ENCODE data around the gene SIGLEC5.
"Not testable (repeated sequence)": the region's sequence is repeated elsewhere in the genome, so short reads cannot be mapped to it uniquely, and the experiment has no call there.

Gene SIGLEC5, protein sequence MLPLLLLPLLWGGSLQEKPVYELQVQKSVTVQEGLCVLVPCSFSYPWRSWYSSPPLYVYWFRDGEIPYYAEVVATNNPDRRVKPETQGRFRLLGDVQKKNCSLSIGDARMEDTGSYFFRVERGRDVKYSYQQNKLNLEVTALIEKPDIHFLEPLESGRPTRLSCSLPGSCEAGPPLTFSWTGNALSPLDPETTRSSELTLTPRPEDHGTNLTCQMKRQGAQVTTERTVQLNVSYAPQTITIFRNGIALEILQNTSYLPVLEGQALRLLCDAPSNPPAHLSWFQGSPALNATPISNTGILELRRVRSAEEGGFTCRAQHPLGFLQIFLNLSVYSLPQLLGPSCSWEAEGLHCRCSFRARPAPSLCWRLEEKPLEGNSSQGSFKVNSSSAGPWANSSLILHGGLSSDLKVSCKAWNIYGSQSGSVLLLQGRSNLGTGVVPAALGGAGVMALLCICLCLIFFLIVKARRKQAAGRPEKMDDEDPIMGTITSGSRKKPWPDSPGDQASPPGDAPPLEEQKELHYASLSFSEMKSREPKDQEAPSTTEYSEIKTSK

DNA sequence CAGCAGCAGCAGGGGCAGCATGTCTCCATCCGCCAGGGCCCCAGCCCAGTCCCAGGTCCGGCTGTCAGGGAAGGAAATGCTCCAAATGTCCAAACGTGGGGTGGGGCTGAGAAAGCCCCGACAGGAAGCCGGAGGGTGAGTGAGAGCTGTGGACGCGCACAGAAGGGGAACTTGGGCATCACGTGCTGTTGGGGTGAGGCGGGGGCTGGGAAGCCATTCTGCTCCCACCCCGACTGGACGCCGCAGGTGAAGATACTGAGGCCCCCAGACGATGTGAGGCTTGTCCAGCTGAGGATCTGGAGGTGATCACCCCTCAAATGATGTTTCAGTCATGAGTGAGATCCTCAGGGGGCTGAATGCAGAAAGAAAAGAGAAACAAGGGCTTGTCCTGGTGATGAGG lies at the start of gene SIGLEC5:
TSS of gene SIGLEC5 (minus strand) at position 87 of the 400 bp plus-strand sequence. CDS start at position 21, 66 bp downstream.
- DNase-seq (ENCODE audit: low read depth) = not testable (repeated sequence)

DNA sequence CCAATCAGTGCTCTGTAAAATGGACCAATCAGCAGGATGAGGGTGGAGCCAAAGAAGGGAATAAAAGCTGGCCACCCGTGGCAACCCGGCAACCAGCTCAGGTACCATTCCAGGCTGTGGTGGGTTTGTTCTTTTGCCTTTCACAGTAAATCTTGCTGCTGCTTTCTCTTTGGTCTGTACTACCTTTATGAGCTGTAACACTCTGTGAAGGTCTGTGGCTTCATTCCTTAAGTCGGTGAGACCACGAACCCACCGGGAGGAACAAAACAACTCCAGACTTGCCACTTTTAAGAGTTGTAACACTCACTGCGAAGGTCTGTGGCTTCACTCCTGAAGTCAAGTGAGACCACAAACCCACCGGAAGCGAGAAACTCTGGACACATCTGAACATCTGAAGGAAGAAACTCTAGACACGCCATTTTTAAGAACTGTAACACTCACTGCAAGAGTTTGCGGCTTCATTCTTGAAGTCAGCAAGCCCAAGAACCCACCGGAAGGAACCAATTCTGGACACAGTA lies 46.4 kb upstream of the SIGLEC5 start:
- no peak for DNase-seq (ENCODE audit: low read depth)

DNA sequence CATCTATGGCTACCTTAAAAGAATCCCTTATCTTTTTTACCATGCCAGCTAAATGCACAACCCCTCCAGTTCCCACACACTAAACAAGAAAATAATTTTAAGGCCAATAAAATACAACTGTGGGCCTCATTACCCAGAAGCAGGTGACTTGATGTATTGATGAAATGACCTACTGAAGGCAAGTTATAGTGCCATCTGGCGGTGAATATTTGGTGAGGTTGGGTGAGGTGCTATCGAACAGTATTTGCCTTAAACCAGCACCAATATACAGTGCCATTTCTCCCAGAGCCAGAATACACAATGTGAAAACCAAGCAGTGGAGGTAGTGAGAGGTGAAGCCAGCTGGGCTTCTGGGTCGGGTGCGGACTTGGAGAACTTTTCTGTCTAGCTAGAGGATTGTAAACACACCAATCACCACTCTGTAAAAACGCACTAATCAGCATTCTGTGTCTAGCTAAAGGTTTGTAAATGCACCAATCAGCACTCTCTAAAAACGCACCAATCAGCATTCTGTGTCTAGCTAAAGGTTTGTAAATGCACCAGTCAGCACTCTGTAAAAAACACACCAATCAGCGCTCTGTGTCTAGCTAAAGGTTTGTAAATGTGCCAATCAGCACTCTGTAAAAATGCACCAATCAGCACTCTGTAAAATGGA lies 45.8 kb upstream of the SIGLEC5 start:
- peak; percentile 58 for DNase-seq (ENCODE audit: low read depth)

GRCh38 chr19:51668216-51668615 lies 38.0 kb upstream of the SIGLEC5 start:
- no peak for DNase-seq (ENCODE audit: low read depth)

GRCh38 chr19:51664997-51665396 lies 34.8 kb upstream of the SIGLEC5 start:
- DNase-seq (ENCODE audit: low read depth) = peak; percentile 26

- no peak for DNase-seq (ENCODE audit: low read depth)
Measured at GRCh38 chr19:51664131-51664530, 33.9 kb upstream of the SIGLEC5 start.

- DNase-seq (ENCODE audit: low read depth) = no peak
Measured at GRCh38 chr19:51663650-51664049, 33.4 kb upstream of the SIGLEC5 start.

GRCh38 chr19:51660975-51661600 lies 30.9 kb upstream of the SIGLEC5 start:
- DNase-seq (ENCODE audit: low read depth) = peak; percentile 80

DNA sequence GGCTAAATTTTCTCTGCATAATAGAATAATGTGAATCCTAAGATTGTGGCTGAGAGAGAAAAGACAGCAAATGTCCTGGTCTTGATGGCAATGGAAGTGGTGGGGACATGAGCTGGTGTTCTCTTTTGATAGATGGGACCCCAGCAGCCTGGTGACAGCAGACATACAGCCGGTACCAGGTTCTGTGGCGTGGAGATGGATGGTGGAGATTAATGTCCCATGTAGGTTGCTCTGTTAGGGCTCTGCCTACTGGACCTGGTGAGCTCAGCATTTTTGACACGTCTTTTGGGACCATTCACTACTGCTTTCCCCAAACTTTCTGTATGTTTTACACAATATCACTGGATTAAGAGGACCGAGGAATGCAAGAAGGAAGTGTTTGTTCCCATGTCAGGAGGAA lies 24.6 kb upstream of the SIGLEC5 start:
- no peak for DNase-seq (ENCODE audit: low read depth)

- no peak for DNase-seq (ENCODE audit: low read depth)
Measured at GRCh38 chr19:51653162-51653561, 23.0 kb upstream of the SIGLEC5 start.

DNA sequence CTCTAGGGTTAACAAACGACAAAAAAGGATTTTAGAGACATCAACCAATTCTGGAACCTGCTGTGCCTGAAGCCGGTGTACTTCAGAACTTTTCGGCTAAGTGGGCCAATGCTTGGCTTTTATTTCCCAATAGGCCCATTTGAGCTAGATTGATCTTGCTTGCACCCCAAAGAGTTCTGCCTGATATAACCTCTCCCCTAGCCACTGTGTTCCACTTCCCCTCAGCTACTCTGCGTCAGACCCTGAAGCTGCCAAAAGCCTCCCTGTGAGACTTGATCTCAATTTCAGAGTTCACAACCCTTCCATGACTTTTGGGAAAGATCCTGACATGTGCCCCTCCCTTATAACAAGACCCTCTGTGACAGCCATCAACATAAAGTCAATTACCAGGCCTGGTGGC lies 22.1 kb upstream of the SIGLEC5 start:
- DNase-seq (ENCODE audit: low read depth) = no peak

DNA sequence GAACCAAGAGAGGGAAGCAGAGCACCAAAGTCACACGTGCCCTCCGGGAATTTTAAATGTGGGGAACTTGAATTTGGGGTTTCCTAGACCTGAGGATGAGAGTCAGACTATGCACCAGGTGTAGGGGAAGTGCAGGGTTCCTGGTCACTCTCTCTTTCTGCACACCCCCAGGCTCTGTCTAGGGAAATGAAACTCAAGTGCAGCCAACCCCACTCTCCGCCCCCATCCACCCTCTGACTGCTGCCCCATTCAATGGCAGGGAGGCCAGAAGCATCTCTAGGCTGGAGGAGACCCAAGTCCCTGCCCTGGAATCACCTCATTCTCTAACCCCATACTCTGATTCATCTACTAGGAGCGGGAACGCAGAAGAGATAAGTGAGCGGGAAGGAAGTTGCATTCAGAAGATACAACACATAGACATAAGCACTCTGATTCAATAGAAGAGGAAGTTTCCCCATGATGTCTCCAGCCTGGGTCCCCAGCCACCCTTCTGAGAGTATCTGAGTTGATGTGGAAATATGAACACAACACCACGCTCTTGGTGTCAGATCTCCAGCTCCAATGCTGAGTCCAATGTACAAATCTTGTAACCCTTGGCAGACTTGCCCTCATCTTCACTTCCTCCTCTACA lies 21.1 kb upstream of the SIGLEC5 start:
- no peak for DNase-seq (ENCODE audit: low read depth)

DNA sequence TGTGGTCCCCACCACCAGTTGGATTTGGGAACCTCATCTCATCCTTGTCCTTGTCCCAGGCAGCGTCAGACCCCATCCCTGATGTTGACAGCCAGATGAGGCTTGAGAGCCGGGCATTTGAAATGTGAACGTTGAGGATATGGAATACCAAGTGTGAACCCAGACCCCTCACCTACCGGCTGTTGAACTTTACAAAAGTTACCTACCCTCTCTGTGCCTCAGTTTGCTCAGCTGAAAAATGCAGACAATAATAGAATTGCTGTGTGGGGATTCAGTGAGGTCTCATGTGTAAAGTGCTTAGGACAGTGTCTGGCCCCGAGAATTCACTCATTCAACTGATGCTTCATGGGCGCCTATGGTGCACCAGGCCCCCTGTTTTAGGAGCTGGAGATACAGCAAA lies 17.1 kb upstream of the SIGLEC5 start:
- no peak for DNase-seq (ENCODE audit: low read depth)

DNA sequence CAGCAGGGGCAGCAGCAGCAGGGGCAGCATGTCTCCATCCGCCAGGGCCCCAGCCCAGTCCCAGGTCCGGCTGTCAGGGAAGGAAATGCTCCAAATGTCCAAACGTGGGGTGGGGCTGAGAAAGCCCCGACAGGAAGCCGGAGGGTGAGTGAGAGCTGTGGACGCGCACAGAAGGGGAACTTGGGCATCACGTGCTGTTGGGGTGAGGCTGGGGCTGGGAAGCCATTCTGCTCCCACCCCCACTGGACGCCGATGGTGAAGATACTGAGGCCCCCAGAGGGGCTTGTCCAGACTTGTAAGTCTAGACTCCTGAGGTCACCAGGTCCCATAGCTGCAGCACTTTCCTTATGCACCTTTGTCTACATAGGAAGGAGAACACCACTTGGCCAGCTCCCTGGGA lies 16.5 kb upstream of the SIGLEC5 start, which contains the start of gene SIGLEC14:
TSS of gene SIGLEC14 (minus strand) at position 96 of the 400 bp plus-strand sequence. CDS start at position 30, 66 bp downstream.
- not testable (repeated sequence) for DNase-seq (ENCODE audit: low read depth)

DNA sequence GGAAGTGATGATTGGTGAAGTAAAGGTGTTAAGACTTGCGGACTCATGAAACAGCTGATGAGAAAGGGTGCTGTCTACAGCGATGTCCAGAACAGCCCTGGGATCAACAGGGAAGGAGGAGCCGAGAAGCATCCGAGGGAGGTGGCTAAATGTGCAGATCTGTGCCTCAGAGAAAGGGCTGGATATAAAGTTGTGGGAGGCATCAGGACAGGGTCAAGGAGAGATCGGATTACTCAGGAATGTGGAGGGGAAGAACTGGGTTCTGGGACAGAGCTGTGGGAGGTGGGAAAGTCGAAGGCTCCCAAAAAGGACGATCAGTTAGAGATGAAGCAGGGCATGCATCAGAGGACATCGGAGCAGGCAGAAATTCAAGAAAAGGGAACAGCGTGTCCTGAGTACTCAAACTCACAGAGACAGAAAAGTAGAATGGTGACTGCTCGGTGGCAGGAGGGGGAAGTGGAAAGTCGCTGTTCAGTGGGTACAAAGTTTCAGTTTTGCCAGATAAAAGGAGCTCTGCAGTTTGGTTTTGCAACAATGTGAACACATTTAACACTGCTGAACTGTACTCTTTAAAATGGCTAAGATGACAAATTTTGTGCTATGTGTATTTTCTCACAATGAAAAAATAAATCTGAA lies 14.6 kb upstream of the SIGLEC5 start:
- no peak for DNase-seq (ENCODE audit: low read depth)

DNA sequence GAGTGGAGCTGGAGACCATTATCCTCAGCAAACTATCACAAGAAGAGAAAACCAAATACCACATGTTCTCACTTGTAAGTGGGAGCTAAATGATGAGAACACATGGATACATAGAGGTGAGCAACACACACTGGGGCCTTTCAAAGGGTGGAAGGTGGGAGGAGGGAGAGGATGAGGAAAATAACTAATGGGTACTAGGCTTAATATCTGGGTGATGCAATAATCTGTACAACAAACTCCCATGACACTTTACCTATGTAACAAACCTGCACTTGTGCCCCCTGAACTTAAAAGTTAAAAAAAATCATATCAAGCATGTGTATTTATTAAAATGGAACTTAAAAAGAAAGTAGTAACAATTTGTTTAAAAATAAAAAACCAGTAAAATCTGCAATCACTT lies 11.4 kb upstream of the SIGLEC5 start:
- no peak for DNase-seq (ENCODE audit: low read depth)

DNA sequence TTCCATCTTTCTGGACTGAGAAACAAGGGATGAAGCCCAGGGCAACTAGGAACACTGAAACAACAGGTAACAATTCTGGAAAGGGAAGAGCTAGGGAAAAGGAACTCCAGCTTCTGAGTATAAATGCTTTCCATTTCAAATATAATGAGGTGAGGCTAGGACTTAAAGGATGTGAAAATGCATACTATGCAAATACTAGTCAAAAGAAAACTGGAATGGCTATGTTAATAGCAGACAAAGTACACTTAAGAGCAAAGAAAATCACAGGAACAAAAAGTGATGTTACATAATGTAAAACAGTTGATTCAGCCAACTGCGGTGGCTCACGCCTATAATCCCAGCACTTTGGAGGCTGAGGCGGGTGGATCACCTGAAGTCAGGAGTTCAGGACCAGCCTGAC lies 10.2 kb upstream of the SIGLEC5 start:
- no peak for DNase-seq (ENCODE audit: low read depth)

DNA sequence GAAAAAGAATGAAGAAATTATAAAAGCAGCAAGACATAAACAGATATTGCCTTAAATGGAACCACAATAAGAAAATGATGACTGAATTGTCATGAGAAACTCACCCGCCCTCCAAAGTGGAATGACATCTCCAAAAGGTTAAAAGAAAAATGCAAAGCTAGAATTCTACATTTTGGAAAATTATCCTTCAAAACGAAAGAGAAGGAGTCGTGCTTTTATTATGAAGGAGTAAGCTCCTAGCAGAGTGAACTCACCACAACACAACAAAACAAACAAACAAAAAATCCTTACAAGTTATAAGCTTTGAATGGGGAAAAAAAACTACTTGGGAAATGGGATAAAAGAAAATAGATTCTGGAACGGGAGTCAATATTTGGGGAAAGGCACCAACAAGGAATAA lies 9.7 kb upstream of the SIGLEC5 start:
- DNase-seq (ENCODE audit: low read depth) = no peak

DNA sequence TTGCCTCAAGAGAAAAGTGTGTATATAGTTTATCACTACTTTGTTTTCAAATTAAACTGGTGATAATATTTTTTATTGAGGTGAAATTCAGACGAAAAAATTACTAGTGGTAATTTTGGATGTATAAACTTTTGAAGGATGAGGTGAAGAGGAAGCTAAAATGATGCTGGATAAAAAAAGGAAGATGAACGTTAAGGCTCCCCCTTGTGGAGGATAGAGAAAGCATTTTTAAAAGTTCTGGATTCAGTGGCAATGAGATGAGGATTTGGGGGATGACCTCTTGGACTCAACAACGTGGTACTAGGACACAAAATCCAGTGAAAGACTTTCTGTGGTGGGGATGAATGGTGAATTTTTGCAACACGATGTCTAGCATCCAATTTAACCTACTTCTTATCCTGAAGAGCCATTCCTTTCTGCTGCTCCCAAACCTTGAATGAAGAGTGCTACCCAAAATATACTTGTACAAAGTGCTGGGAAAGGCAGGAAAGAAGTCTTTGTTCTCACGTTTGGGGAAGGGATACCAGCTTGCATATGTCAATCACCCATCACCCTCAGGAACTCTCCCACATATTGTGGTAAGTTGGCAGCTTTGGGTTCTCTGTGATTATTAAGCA lies 7.3 kb upstream of the SIGLEC5 start:
- DNase-seq (ENCODE audit: low read depth) = peak; percentile 33

DNA sequence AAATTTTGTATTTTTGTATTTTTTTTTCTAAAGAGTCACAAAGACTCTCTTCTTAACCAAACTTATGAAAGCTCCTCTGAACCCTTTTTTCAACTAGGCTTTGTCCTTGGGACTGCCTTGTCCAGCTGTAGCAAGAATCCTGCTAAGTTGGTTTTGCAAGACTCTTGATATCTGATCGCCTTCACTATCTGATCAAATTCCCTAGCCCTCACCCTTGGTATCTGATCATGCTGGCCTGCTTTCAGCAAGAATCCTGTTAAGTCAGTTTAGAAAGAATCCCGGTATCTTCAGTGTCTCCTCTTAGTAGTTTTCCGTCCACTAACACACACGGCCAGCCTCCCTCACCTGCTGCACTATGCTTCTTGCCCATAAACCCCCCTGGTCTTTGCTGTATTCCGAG lies 1.9 kb upstream of the SIGLEC5 start:
- no peak for DNase-seq (ENCODE audit: low read depth)
